ENCODE data around the gene UBE3B.

DNA sequence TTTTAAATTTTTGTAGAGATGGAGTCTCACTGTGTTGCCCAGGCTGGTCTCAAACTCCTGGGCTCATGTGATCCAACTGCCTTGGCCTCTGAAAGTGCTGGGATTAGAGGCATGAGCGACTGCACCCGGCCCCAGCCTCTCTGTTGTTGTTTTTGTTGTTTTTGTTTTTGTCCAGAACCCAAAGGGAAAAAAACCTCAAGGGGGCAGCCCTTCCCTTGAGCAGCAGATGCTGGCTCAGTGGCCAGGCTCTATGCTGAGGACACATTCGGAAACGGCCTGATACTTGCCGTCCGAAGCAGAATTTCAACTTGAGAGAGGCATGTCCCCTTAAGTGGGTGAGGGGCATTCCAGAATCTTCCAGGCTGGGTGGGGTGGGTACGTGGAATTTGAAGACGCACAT is 102.8 kb downstream of the UBE3B start:
- no peak for TF ChIP-seq TAF1 (IDR thresholded peaks at IDR 0.05; ENCODE audit: borderline replicate concordance, low read depth, low read length)
- no peak for TF ChIP-seq POLR2A (IDR thresholded peaks at IDR 0.05; ENCODE audit: low read depth, low read length)
